ENCODE data around the gene STARD13.

- TF ChIP-seq CTCF (IDR thresholded peaks at IDR 0.05; ENCODE audit: insufficient read depth, low read length, poor library complexity, severe bottlenecking) (no peak), EZH2phosphoT487 (conservative IDR thresholded peaks at IDR 0.05; ENCODE audit: low read length) (no peak)
These were observed at the start of gene STARD13 for GRCh38 chr13:33285420-33286124.
